ENCODE measurements around the gene RIT2. TPM values are rescaled to one million over a fixed set of nuclear protein-coding genes. Genes with fewer than 3 reads are reported as not detected.

RIT2 gene
- polyA plus RNA-seq, 1 experiment = not detected

DNA sequence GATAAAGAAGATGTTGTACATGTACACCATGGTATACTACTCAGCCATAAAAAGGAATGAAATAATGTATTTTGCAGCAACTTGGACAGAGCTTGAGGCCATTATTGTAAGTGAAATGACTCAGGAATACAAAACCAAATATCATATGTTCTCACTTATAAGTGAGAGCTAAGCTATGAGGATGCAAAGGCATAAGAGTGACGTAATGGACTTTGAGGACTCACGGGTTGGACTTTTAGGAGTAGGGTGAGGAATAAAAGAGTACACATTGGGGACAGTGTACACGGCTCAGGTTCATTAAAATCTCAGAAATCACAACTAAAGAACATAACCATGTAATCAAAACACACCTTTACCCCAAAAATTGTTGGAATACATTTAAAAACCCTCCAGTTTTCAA, 206.4 kb downstream of the RIT2 start:
- DNase-seq (ENCODE audit: low read depth, low spot score) = no peak
- ChIA-PET CTCF (interaction anchor here (0.5 to 0.7 kb wide), 2 partner anchors 242 to 361 kb away, joined by 3 to 4 read pairs; no protein-coding TSS in a partner anchor), POLR2A (no interaction called here)

DNA sequence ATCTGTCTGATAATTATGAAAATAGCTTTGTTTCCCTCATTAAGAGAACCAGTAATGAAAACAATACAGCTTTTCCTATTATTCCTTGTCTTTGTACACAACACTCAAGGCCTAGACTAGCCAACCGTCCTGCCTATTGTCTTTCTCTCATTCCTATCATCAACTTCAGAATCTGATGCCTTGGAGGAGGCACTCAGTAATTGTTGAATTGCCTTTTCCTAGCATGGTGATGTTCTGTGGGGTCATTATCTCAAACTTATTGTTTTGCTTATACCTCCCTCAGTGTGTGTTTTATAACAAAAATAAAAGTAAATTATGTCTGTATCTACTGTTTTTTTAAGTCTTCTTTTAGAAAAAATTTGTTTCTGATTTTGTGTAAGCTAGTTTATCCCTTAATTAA, 208.7 kb downstream of the RIT2 start:
- Histone ChIP-seq H3K27ac (ENCODE audit: low read depth, low read length) (no peak overlapping the region), H3K4me3 (ENCODE audit: low read depth, low read length) (no peak overlapping the region), H3K27me3 (ENCODE audit: control insufficient read depth, insufficient read depth, low read length) (no peaks in the 10 kb centered on the region), H3K9me3 (ENCODE audit: control insufficient read depth, insufficient read depth, low read length) (no peaks in the 10 kb centered on the region)
- ChIA-PET POLR2A (no interaction called here), CTCF (no interaction called here)
- DNase-seq (ENCODE audit: low read depth, low spot score) = no peak
- TF ChIP-seq, protein P1, sequence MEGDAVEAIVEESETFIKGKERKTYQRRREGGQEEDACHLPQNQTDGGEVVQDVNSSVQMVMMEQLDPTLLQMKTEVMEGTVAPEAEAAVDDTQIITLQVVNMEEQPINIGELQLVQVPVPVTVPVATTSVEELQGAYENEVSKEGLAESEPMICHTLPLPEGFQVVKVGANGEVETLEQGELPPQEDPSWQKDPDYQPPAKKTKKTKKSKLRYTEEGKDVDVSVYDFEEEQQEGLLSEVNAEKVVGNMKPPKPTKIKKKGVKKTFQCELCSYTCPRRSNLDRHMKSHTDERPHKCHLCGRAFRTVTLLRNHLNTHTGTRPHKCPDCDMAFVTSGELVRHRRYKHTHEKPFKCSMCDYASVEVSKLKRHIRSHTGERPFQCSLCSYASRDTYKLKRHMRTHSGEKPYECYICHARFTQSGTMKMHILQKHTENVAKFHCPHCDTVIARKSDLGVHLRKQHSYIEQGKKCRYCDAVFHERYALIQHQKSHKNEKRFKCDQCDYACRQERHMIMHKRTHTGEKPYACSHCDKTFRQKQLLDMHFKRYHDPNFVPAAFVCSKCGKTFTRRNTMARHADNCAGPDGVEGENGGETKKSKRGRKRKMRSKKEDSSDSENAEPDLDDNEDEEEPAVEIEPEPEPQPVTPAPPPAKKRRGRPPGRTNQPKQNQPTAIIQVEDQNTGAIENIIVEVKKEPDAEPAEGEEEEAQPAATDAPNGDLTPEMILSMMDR (IDR thresholded peaks at IDR 0.05; ENCODE audit: low read depth, low read length) = no peak

More for the DNA sequence above, 206.4 kb downstream of the RIT2 start:
- Histone ChIP-seq H3K27me3 (ENCODE audit: control insufficient read depth, insufficient read depth, low read length) (no peaks in the 10 kb centered on the region), H3K4me3 (ENCODE audit: low read depth, low read length) (no peak overlapping the region), H3K9me3 (ENCODE audit: control insufficient read depth, insufficient read depth, low read length) (no peaks in the 10 kb centered on the region), H3K27ac (ENCODE audit: low read depth, low read length) (no peak overlapping the region)
- TF ChIP-seq, protein P1 (IDR thresholded peaks at IDR 0.05; ENCODE audit: low read depth, low read length) = no peak

DNA sequence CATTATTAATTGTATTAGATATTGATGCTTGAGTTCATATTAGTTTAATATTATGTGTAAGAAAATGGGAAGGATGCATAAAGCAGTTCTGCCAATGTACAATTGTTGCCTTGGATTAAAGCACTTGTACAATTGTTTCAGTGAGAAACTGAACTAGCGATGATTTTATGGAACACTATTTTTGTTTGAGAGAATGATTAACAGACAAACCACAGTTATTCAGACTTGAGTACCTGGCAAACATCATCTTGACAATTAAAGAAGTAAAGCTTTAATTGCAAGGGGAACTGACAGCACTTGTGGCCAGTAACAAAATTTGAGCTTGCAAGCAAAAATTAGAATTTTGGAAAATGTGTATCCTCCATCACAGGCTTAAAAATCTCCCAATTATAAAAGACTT, 214.3 kb downstream of the RIT2 start:
- ChIA-PET CTCF (no interaction called here), POLR2A (no interaction called here)

DNA sequence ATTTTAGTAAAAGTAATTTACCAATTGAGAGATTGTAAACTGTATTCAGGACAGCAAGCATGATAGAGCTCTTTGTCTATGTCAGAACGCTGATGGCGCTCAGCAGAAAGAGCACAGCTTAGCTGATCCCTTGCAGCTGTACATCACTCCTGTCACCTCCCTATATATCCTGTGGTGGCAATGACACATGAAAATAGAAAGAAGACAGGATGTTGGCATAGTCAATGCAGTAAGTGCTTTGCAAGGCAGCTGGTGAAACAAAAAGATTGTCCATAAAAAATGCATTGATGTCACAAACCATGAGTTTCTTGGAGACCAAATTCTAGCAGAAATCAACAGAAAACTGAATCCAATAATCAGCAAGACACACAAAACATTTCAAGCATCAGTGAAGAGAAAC, 221.5 kb downstream of the RIT2 start:
- POLR2A ChIA-PET = no interaction called here
- no peak for DNase-seq (ENCODE audit: low read depth, low spot score)

More for the DNA sequence above, 214.3 kb downstream of the RIT2 start:
- H3K4me3 ChIP-seq (ENCODE audit: low read depth, low read length) = no peak overlapping the region
- no peaks in the 10 kb centered on the region for H3K27me3 ChIP-seq (ENCODE audit: control insufficient read depth, insufficient read depth, low read length)
- H3K27ac ChIP-seq (ENCODE audit: low read depth, low read length) = no peak overlapping the region
- no peak for DNase-seq (ENCODE audit: low read depth, low spot score)
- TF ChIP-seq, protein P1 (IDR thresholded peaks at IDR 0.05; ENCODE audit: low read depth, low read length) = no peak
- H3K9me3 ChIP-seq (ENCODE audit: control insufficient read depth, insufficient read depth, low read length) = peaks cover 4% of the 10 kb centered on the region; the same call in 1 of the 2 replicates

DNA sequence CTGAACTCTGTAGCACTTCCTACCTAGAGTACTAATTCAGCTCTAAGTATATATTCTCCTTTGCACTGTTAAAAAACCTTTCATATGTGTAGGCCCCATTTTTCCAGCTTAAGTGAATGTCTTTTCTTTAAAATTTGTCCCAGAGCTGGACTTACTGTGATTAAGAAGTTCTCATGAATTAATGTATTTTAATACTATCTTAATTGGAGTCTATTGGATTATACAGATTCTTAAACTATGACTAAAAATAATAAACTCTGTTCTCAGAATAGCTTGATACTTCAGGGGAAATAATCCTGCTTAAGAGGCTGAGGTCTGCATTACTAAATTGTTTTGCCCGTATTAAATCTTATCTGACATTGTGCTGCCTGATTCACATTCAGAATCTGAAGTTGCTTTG, 223.3 kb downstream of the RIT2 start:
- POLR2A ChIA-PET = no interaction called here
- no peak overlapping the region for H3K4me3 ChIP-seq (ENCODE audit: low read depth, low read length)
- DNase-seq (ENCODE audit: low read depth, low spot score) = no peak
- H3K9me3 ChIP-seq (ENCODE audit: control insufficient read depth, insufficient read depth, low read length) = no peaks in the 10 kb centered on the region
- no peaks in the 10 kb centered on the region for H3K27me3 ChIP-seq (ENCODE audit: control insufficient read depth, insufficient read depth, low read length)
- no peak overlapping the region for H3K27ac ChIP-seq (ENCODE audit: low read depth, low read length)
- CTCF ChIA-PET = no interaction called here
- TF ChIP-seq, protein P1 (IDR thresholded peaks at IDR 0.05; ENCODE audit: low read depth, low read length) = no peak

More for the DNA sequence above, 221.5 kb downstream of the RIT2 start:
- Histone ChIP-seq H3K4me3 (ENCODE audit: low read depth, low read length) (no peak overlapping the region), H3K27me3 (ENCODE audit: control insufficient read depth, insufficient read depth, low read length) (no peaks in the 10 kb centered on the region), H3K27ac (ENCODE audit: low read depth, low read length) (no peak overlapping the region), H3K9me3 (ENCODE audit: control insufficient read depth, insufficient read depth, low read length) (peaks cover 4% of the 10 kb centered on the region; the same call in 1 of the 2 replicates)
- TF ChIP-seq, protein P1 (IDR thresholded peaks at IDR 0.05; ENCODE audit: low read depth, low read length) = no peak
- CTCF ChIA-PET = no interaction called here

Data from AG04450 (cell line).